Thoracic aorta endothelial cell (primary cell): Measurements from ENCODE around the gene ZNF699. TPM values are rescaled to one million over a fixed set of nuclear protein-coding genes. Genes with fewer than 3 reads are reported as not detected.

Experiments
- total RNA-seq: library from RNA; depleted of rRNA; stranded (reverse); fragments of >200 nt; gene quantifications from 2 replicates; pipeline ENCODE4 v1.2.3, GENCODE V29; 2012

Gene ZNF699
- total RNA-seq = 6.0 and 7.7 TPM in 2 replicates

DNA sequence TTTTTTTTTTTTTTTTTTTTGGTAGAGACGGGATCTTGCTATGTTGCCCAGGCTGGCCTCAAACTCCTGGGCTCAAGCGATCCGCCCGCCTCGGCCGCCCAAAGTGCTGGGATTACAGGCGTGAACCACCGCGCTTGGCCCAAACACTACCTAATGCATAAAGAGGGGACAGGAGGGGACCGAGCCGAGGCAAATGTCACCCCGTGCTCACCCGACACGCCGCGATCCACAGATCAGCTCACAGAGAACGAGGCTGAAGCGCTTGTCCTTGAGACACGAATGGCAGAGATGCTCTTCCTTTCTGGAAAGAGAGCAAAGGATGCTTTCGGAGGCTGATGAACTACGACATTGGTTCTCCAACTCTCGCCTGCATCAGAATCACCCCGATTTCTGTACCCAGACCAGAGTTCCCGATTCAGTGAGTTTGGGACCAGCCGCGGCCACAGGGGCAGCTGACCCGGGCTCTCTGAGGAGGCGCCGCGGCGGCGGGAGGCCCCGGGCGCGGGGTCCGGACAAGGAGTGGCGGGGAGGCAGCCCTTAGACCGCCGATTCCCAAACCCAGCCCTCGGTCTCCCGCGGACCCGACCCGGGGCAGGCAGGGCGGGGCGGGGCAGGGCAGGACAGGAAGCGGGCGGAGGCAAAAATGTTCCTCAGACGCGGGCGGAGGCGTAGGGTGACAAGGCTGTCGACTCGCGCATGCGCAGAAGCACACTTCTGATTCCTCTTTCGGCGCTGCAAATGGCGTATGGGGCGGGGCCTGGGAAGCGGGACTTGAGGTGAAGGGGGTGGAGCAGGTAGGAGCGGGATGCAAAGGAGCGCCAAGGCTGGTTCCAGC is at the start of gene ZNF699:
ZNF699 (minus strand) TSS at position 700 of the 835 bp plus-strand sequence. CDS start 4,719 bp downstream, outside the sequence.

DNA sequence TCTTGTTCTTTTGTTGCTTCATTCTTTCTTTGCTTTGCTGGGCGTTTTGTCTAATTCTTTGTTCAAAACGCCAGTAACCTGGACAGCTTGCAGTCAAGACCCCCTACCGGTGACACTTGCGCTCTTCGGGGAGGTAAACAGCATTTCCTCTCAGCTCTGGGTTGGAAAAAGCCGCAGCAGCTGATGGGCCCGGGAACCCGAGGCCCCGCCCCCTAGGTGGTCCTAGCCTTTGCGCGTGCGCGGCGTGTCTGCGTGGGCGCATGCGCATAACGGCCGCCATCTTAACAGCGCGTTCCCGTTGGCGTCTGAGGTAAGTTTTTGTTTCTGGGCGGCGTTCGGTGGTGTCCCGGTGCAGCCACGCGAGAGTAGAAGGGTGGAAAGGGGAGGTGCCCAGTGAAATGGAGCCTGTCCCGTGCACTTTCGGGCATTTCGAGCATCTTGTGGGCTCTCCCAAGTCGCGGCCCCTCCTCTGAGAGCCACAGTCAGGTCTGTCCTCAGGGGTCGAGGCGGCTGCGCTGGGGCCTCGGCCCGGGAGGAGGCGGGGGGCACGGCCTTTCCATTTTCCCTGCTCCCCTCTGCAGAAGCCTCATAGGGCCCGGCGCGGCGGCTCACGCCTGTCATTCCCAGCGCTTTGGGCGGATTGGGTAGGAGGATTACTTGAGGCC is 14.4 kb upstream of the ZNF699 start, which contains the start of gene ZNF559:
ZNF559 (plus strand) TSS at position 261 of the 665 bp plus-strand sequence. CDS start 14,371 bp downstream, outside the sequence.

DNA sequence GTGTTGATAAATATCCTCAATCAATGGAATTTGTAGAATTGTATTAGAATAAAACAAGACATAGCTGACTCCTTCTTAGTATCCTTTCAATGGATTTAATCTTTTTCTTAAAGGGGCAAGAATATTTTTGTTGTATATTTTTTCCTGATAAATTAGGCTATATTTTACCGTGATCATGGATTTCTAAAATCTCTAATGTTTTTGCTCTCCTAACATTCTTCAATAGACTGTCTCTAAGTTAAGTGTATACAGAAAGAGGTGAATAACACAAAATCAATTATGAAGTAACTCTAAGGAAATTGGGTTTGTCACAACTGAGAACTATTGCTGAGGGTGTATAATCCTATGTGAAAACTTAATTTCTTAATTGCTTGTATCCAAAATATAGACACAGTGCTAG is 59.0 kb downstream of the ZNF699 start, which contains the start of gene OR7E24:
OR7E24 (plus strand) TSS at position 301 of the 400 bp plus-strand sequence. CDS start 114 bp downstream, outside the sequence.

Other genes starting within 250 kb of the ZNF699 start
- gene OR1M1, start 222.8 kb downstream of the ZNF699 start, total RNA-seq = not detected in 2 replicates
- 0.14 TPM in 1 of 2 replicates, not detected in the other for gene OR7G2, start 202.4 kb downstream of the ZNF699 start, total RNA-seq
- not detected in 2 replicates for gene OR7G1, start 194.1 kb downstream of the ZNF699 start, total RNA-seq
- not detected in 2 replicates for gene OR7G3, start 182.9 kb downstream of the ZNF699 start, total RNA-seq
- gene ZNF317, start 169.4 kb downstream of the ZNF699 start, total RNA-seq = 23.0 and 25.1 TPM in 2 replicates
- gene OR7D2, start 130.9 kb downstream of the ZNF699 start, total RNA-seq = 0.22 and 0.27 TPM in 2 replicates
- gene OR7D4, start 90.2 kb downstream of the ZNF699 start, total RNA-seq = not detected in 2 replicates
- not detected in 2 replicates for gene OR7E24, start 58.9 kb downstream of the ZNF699 start, total RNA-seq
- gene ZNF559, start 14.3 kb upstream of the ZNF699 start, total RNA-seq = 16.4 and 17.4 TPM in 2 replicates
- gene ZNF177, start 53.2 kb upstream of the ZNF699 start, total RNA-seq = 0.65 and 0.66 TPM in 2 replicates
- gene ZNF266, start 125.7 kb upstream of the ZNF699 start, total RNA-seq = 13.2 and 15.7 TPM in 2 replicates
- gene ZNF560, start 188.8 kb upstream of the ZNF699 start, total RNA-seq = 0.07 and 0.27 TPM in 2 replicates
- gene ZNF426, start 228.8 kb upstream of the ZNF699 start, total RNA-seq = 22.9 and 24.5 TPM in 2 replicates